Colonic mucosa (tissue), 4 donors: ENCODE measurements around the gene ZNF655. TPM values are rescaled to one million over a fixed set of nuclear protein-coding genes. Genes with fewer than 3 reads are reported as not detected.
"Not testable (repeated sequence)": the region's sequence is repeated elsewhere in the genome, so short reads cannot be mapped to it uniquely, and the experiment has no call there.

Experiments
- DNase-seq: peaks from one replicate; pipeline ENCODE4 v3.0.0-alpha.2; 2020
- H3K27ac ChIP-seq: fragments of 200-600 bp; one replicate; pipeline ENCODE4 v1.8.0; 2021
- H3K27me3 ChIP-seq: fragments of 200-600 bp; one replicate; pipeline ENCODE4 v1.8.0; 2021
- H3K36me3 ChIP-seq: fragments of 200-600 bp; one replicate; pipeline ENCODE4 v1.8.0; 2021
- H3K4me1 ChIP-seq: fragments of 200-600 bp; one replicate; pipeline ENCODE4 v1.8.0; 2021; ENCODE audit warnings: mild to moderate bottlenecking
- H3K4me3 ChIP-seq: fragments of 200-600 bp; one replicate; pipeline ENCODE4 v1.8.0; 2021
- H3K9ac ChIP-seq, 2 donors: one replicate each; pipeline ENCODE4 v1.7.0; 2013; ENCODE audit warnings: control low read depth in 2 of 2, low read depth in 2 of 2, low read length in 2 of 2
- H3K9me3 ChIP-seq: fragments of 200-600 bp; one replicate; pipeline ENCODE4 v1.8.0; 2021
- intact Hi-C: fragments of 100-400 bp; cut with DNase I; formaldehyde crosslinking; loops from one replicate; pipeline ENCODE4 v1.14.1; 2022
- total RNA-seq, 2 donors: library from RNA; stranded (reverse); fragmentation: NEBNext Ultra II Directional in 1 of 2; extraction: Animal tissue kit (Norgen Biotek cat#: 25700) in 1 of 2; gene quantifications; one replicate each; pipeline ENCODE4 v1.2.1, GENCODE V29; 2021
- TF ChIP-seq, protein P1 (sequence below): fragments of 200-600 bp; IDR thresholded peaks from one replicate; pipeline ENCODE4 v1.8.0; 2022; ENCODE audit warnings: antibody characterized with exemption, mild to moderate bottlenecking
- donor health status: healthy.
- donor health status: DM: no; HTN: no; CAD: no.
- donor health status: DM: no; HTN: no; CAD: no.

ZNF655 gene
- total RNA-seq, 2 donors from 2014 or later: 41.8 to 50.7 TPM

DNA sequence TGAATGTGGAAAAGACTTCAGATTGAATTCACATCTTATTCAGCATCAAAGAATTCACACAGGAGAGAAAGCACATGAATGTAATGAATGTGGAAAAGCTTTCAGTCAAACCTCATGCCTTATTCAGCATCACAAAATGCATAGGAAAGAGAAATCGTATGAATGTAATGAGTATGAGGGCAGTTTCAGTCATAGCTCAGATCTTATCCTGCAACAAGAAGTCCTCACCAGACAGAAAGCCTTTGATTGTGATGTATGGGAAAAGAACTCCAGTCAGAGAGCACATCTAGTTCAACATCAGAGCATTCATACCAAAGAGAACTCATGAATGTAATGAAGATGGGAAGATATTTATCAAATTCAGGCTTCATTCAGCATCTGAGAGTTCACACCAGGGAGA is 14.8 kb downstream of the ZNF655 start:
- Histone ChIP-seq H3K36me3 (peaks cover 20% of the 10 kb centered on the region), H3K9ac (no peak overlapping the region), H3K4me1 (no peaks in the 10 kb centered on the region), H3K27ac (no peak overlapping the region), H3K27me3 (no peaks in the 10 kb centered on the region), H3K4me3 (no peak overlapping the region), H3K9me3 (no peaks in the 10 kb centered on the region)
- TF ChIP-seq, protein P1, sequence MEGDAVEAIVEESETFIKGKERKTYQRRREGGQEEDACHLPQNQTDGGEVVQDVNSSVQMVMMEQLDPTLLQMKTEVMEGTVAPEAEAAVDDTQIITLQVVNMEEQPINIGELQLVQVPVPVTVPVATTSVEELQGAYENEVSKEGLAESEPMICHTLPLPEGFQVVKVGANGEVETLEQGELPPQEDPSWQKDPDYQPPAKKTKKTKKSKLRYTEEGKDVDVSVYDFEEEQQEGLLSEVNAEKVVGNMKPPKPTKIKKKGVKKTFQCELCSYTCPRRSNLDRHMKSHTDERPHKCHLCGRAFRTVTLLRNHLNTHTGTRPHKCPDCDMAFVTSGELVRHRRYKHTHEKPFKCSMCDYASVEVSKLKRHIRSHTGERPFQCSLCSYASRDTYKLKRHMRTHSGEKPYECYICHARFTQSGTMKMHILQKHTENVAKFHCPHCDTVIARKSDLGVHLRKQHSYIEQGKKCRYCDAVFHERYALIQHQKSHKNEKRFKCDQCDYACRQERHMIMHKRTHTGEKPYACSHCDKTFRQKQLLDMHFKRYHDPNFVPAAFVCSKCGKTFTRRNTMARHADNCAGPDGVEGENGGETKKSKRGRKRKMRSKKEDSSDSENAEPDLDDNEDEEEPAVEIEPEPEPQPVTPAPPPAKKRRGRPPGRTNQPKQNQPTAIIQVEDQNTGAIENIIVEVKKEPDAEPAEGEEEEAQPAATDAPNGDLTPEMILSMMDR: no peak
- intact Hi-C loops: no loop called here
- no peak for DNase-seq

DNA sequence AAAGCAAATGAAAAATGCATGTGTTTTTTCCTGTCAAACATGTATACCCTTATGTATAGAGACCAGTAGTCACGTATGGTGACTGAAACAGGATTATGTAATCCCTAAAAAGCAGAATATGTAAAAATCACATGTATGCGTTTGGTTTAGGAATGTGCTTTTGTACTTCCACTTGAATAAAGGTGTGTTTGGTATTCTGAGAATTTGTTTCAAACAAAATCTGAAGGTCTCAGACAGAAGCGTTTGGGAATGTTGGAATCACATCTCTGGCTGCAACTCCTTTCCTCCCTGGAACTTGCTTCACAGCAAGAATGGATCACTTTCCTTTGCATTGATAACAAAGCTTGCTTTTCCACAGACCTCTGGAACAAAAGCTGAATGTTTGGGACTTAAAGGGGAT is 17.8 kb downstream of the ZNF655 start:
- TF ChIP-seq, protein P1: no peak
- H3K36me3 ChIP-seq: peaks cover 13% of the 10 kb centered on the region
- H3K9me3 ChIP-seq: no peaks in the 10 kb centered on the region
- H3K4me3 ChIP-seq: no peak overlapping the region
- no peak overlapping the region for H3K27ac ChIP-seq
- no peak overlapping the region for H3K9ac ChIP-seq
- H3K4me1 ChIP-seq: no peaks in the 10 kb centered on the region
- H3K27me3 ChIP-seq: no peaks in the 10 kb centered on the region
- intact Hi-C loops: no loop called here
- no peak for DNase-seq

DNA sequence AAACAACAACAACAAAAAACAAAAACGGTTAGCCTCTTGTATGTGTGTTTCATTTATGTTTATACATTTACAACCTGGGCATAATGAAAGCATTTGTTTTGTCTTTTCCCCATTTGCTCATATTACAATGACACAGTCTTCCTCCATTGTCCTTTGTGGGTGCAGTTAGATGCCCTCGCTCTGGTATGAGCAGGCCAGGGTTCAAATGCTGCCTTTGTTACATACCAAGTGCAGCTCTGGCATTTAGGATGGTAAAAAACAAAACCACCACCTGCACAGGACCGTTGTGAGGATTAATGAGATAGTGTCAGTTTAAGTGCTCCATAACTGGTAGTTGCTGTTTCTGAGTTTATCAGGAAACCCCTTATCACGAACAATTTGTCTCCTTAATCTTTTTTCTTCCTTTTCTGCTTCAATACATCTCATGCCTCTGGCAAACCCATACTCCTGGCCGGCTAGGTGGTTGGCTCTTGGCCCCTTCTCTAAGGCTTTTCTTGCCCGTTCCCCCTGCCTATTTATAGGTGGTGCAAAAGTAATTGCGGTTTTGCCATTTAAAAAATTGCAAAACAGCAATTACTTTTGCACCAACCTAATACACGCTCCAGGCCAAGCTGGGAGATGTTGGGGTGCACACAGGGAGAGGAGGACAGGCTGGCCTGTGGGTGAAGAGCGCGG is 21.0 kb downstream of the ZNF655 start:
- Histone ChIP-seq H3K9me3 (no peaks in the 10 kb centered on the region), H3K36me3 (no peaks in the 10 kb centered on the region), H3K4me3 (peak overlapping the region; percentile 57), H3K27ac (no peak overlapping the region), H3K4me1 (no peaks in the 10 kb centered on the region), H3K27me3 (no peaks in the 10 kb centered on the region), H3K9ac (peak overlapping the region; percentile 59 to 72)
- TF ChIP-seq, protein P1: no peak
- no peak for DNase-seq
- intact Hi-C loops: no loop called here

DNA sequence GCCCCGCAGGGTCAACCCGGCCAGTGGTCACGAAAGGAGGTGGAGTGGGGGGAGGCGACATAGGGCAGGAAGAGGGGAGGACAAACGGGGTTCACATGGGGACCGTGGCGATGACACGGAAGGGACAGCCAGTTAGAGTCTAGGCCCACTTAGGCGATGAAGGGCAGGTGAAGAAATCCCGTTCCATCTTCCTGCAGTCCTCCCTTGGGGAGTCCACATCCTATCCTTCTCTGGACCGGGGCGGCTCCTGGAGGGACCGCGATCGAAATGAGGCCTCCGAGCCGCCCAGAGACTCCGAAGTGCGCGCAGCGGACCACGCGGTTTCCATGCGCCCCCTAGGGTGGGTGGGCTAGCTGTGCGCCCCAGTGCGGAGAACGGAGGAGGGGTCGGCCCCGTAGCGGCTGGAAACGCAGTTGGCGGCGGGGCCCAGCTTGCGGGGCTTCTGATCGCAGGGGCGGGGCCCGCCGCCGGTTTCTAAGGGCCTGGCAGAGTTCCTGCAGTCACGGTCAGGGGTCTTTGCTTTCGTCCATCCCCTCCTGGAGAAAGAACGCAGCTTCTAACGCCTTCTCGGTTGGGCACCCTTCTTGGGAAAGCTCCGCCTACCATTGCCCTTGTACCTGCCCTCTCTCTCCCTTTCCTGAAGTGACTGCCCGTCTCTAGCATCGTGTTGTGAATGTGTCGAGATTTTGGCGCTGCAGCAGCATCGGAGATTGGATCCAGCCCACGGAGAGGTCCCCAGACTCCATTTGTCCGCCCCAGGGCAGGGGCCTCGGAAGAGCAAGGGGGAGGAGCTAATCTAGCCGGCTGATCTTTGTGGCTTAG is 21.7 kb downstream of the ZNF655 start:
- TF ChIP-seq, protein P1: no peak
- no peaks in the 10 kb centered on the region for H3K36me3 ChIP-seq
- DNase-seq: peak; percentile 27
- no peaks in the 10 kb centered on the region for H3K27me3 ChIP-seq
- no peaks in the 10 kb centered on the region for H3K9me3 ChIP-seq
- H3K4me3 ChIP-seq: peak overlapping the region; percentile 57
- no peak overlapping the region for H3K27ac ChIP-seq
- H3K4me1 ChIP-seq: no peaks in the 10 kb centered on the region
- intact Hi-C loops: no loop called here
- peak overlapping the region; percentile 59 to 72 for H3K9ac ChIP-seq

DNA sequence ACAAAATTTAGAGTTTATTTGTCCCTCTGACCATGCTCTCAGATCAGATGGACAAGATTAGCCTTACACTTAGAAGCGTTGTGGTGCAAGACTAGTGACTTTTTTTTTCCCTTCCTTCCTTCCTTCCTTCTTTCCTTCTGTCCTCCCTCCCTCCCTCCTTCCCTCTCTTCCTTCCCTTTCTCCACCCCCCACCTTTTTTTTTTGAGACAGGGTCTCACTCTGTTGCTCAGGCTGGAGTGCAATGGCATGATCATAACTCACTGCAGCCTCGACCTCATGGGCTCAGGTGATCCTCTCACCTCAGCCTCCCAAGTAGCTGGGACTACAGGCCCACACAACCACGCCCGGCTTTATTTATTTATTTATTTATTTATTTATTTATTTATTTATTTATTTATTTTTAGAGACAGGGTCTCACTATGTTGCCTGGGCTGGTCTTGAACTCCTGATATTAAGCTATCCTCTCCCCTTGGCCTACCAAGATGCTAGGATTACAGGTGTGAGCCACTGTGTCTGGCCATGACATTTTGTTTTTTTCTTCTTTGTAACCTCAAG is 22.4 kb downstream of the ZNF655 start:
- H3K27ac ChIP-seq, DNase-seq, H3K27me3 ChIP-seq, intact Hi-C loops, H3K36me3 ChIP-seq, H3K4me1 ChIP-seq, H3K9me3 ChIP-seq: not testable (repeated sequence)
- peak overlapping the region in 1 of 2 donors; percentile 59 for H3K9ac ChIP-seq
- peak overlapping the region; percentile 57 for H3K4me3 ChIP-seq
